CD14-positive monocyte (primary cell): Measurements from ENCODE around the gene CCND1. TPM values are rescaled to one million over a fixed set of nuclear protein-coding genes. Genes with fewer than 3 reads are reported as not detected.

Source experiments
- DNase-seq, 3 donors: peaks; one replicate each; pipeline ENCODE4 v3.0.0-alpha.2; 2011 to 2022
- H2AFZ ChIP-seq: 2 replicates; pipeline ENCODE4 v1.6.0; 2012; ENCODE audit warnings: mild to moderate bottlenecking, low read depth, low read length, inconsistent platforms; ENCODE audit not compliant: insufficient read depth, poor library complexity, severe bottlenecking
- H3K27ac ChIP-seq, 2 donors: 1 replicate in 1 of 2; 2 replicates in 1 of 2; pipeline ENCODE4 v1.5.1; 2012 to 2013; ENCODE audit warnings: low read length in 2 of 2, control low read depth in 1 of 2, inconsistent platforms in 1 of 2, low read depth in 1 of 2, mild to moderate bottlenecking in 1 of 2
- H3K27me3 ChIP-seq, 2 donors: one replicate each; pipeline versions ENCODE4 v1.6.0 to v1.6.1; 2011 to 2013; ENCODE audit warnings: low read length in 2 of 2; ENCODE audit not compliant: control insufficient read depth in 2 of 2, insufficient read depth in 2 of 2
- H3K36me3 ChIP-seq, 2 donors: replicated peaks in 1 of 2; 1 replicate in 1 of 2; 2 replicates in 1 of 2; pipeline versions ENCODE4 v1.5.1 to v1.6.1; 2012 to 2013; ENCODE audit warnings: low read length in 2 of 2, control low read depth in 1 of 2, inconsistent platforms in 1 of 2, mild to moderate bottlenecking in 1 of 2; ENCODE audit not compliant: insufficient read depth in 2 of 2, control insufficient read depth in 1 of 2
- H3K4me1 ChIP-seq, 2 donors: 1 replicate in 1 of 2; 2 replicates in 1 of 2; pipeline versions ENCODE4 v1.5.1 to v1.6.1; 2012 to 2013; ENCODE audit warnings: low read length in 2 of 2, control low read depth in 1 of 2, inconsistent platforms in 1 of 2, mild to moderate bottlenecking in 1 of 2, moderate library complexity in 1 of 2; ENCODE audit not compliant: insufficient read depth in 2 of 2, control insufficient read depth in 1 of 2
- H3K4me2 ChIP-seq: replicated peaks from 2 replicates; pipeline ENCODE3; 2012; ENCODE audit warnings: low read length, moderate library complexity, mild to moderate bottlenecking; ENCODE audit not compliant: poor library complexity, severe bottlenecking; ENCODE audit errors: extremely low read depth
- H3K4me3 ChIP-seq, 3 experiments: fragments of 200-600 bp in 1 of 3; sonication (generic) in 1 of 3; replicated peaks in 1 of 3; 1 replicate in 2 of 3; 2 replicates in 1 of 3; pipeline ENCODE4 v1.5.1; 2011 to 2013; ENCODE audit warnings: low read length in 3 of 3, mild to moderate bottlenecking in 3 of 3, control low read depth in 2 of 3, low read depth in 2 of 3, inconsistent platforms in 1 of 3, moderate library complexity in 1 of 3
- H3K79me2 ChIP-seq: 2 replicates; pipeline ENCODE4 v1.6.0; 2012; ENCODE audit warnings: mild to moderate bottlenecking, control low read depth, inconsistent platforms, low read length, moderate library complexity; ENCODE audit not compliant: insufficient read depth
- H3K9ac ChIP-seq: 2 replicates; pipeline ENCODE4 v1.6.0; 2017; ENCODE audit warnings: low read length, mild to moderate bottlenecking; ENCODE audit not compliant: insufficient read depth, poor library complexity, severe bottlenecking
- H3K9me3 ChIP-seq, 2 donors: replicated peaks in 1 of 2; 1 replicate in 1 of 2; 2 replicates in 1 of 2; pipeline versions ENCODE4 v1.5.1 to v1.6.1; 2012 to 2013; ENCODE audit warnings: low read length in 2 of 2, control low read depth in 1 of 2; ENCODE audit not compliant: control insufficient read depth in 1 of 2, insufficient read depth in 1 of 2
- H4K20me1 ChIP-seq: 2 replicates; pipeline ENCODE4 v1.6.0; 2012; ENCODE audit warnings: mild to moderate bottlenecking, low read length, control low read depth, moderate library complexity; ENCODE audit not compliant: insufficient read depth
- H3K27ac Mint-ChIP-seq, 7 donors: one replicate each; pipeline ENCODE4 v1.8.0; 2020; ENCODE audit warnings: mild to moderate bottlenecking in 7 of 7, mixed read lengths in 7 of 7, moderate library complexity in 6 of 7, inconsistent platforms in 2 of 7
- H3K27me3 Mint-ChIP-seq, 3 donors: one replicate each; pipeline ENCODE4 v1.8.0; 2021 to 2022; ENCODE audit warnings: low read depth in 3 of 3, mild to moderate bottlenecking in 3 of 3, mixed read lengths in 3 of 3, moderate library complexity in 3 of 3, inconsistent platforms in 1 of 3
- H3K36me3 Mint-ChIP-seq, 2 donors: one replicate each; pipeline ENCODE4 v1.8.0; 2020; ENCODE audit warnings: mixed read lengths in 2 of 2, inconsistent platforms in 1 of 2, mild to moderate bottlenecking in 1 of 2
- H3K4me1 Mint-ChIP-seq: one replicate; pipeline ENCODE4 v1.8.0; 2020; ENCODE audit warnings: mild to moderate bottlenecking, mixed read lengths
- H3K4me3 Mint-ChIP-seq, 2 donors: one replicate each; pipeline ENCODE4 v1.8.0; 2020; ENCODE audit warnings: mild to moderate bottlenecking in 2 of 2, mixed read lengths in 2 of 2, moderate library complexity in 1 of 2
- H3K9me3 Mint-ChIP-seq, 7 donors: one replicate each; pipeline ENCODE4 v1.8.0; 2020 to 2022; ENCODE audit warnings: mixed read lengths in 7 of 7, mild to moderate bottlenecking in 6 of 7, moderate library complexity in 6 of 7, inconsistent platforms in 2 of 7
- WGBS: methylation state at CpG from one replicate; pipeline ENCODE4 v1.1.5; 2013; ENCODE audit warnings: missing lambda C conversion rate; ENCODE audit not compliant: insufficient coverage; 5-methylcytosine and 5-hydroxymethylcytosine counted together
- intact Hi-C, 2 donors: fragments of 100-400 bp; cut with micrococcal nuclease; formaldehyde crosslinking; loops; one replicate each; pipeline versions ENCODE4 v1.15.0 to v1.15.1; 2023
- polyA plus RNA-seq, 3 donors: library from polyadenylated mRNA; depleted of rRNA in 1 of 3; unstranded in 2 of 3; stranded (reverse) in 1 of 3; fragments of 300-500 nt in 2 of 3; fragments of >200 nt in 1 of 3; fragmentation: Illumina TruSeq in 2 of 3; gene quantifications; 1 replicate in 2 of 3; 2 replicates in 1 of 3; pipeline ENCODE4 v1.2.3, GENCODE V29; 2012 to 2021
- TF ChIP-seq, protein P1 (sequence below): fragments of 200-600 bp; IDR thresholded peaks from one replicate; pipeline ENCODE4 v1.8.0; 2022; ENCODE audit warnings: antibody characterized with exemption, mild to moderate bottlenecking

The CCND1 gene
- polyA plus RNA-seq, 3 donors, result 0.01 TPM; not detected in 2

GRCh38 chr11:69666261-69666660 lies 25.3 kb downstream of the CCND1 start:
- no peak overlapping the region for H2AFZ ChIP-seq
- H3K4me3 Mint-ChIP-seq, result no peak overlapping the region
- H3K9ac ChIP-seq, result no peak overlapping the region
- H3K27ac ChIP-seq, result no peak overlapping the region
- H3K36me3 Mint-ChIP-seq, result peaks cover 68 to 81% of the 10 kb centered on the region in 2 donors
- H3K9me3 ChIP-seq, result no peaks in the 10 kb centered on the region
- peak overlapping the region in 2 of 7 donors; percentile 8 to 35 for H3K27ac Mint-ChIP-seq
- H3K4me3 ChIP-seq, result no peak overlapping the region
- H3K4me1 Mint-ChIP-seq, result peaks cover 12% of the 10 kb centered on the region
- intact Hi-C loops, result no loop called here
- H4K20me1 ChIP-seq, result peaks cover 39% of the 10 kb centered on the region
- peaks cover 0 to 2% (median 0%) of the 10 kb centered on the region in 7 donors for H3K9me3 Mint-ChIP-seq
- DNase-seq, result no peak
- TF ChIP-seq, protein P1, sequence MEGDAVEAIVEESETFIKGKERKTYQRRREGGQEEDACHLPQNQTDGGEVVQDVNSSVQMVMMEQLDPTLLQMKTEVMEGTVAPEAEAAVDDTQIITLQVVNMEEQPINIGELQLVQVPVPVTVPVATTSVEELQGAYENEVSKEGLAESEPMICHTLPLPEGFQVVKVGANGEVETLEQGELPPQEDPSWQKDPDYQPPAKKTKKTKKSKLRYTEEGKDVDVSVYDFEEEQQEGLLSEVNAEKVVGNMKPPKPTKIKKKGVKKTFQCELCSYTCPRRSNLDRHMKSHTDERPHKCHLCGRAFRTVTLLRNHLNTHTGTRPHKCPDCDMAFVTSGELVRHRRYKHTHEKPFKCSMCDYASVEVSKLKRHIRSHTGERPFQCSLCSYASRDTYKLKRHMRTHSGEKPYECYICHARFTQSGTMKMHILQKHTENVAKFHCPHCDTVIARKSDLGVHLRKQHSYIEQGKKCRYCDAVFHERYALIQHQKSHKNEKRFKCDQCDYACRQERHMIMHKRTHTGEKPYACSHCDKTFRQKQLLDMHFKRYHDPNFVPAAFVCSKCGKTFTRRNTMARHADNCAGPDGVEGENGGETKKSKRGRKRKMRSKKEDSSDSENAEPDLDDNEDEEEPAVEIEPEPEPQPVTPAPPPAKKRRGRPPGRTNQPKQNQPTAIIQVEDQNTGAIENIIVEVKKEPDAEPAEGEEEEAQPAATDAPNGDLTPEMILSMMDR, result no peak
- peaks cover 49 to 79% of the 10 kb centered on the region in 2 donors for H3K36me3 ChIP-seq
- WGBS, result 98% methylated on average over 7 of the region's 14 CpGs
- H3K4me2 ChIP-seq, result no peak overlapping the region
- no peaks in the 10 kb centered on the region for H3K79me2 ChIP-seq
- H3K27me3 Mint-ChIP-seq, result peaks cover 0 to 1% (median 0%) of the 10 kb centered on the region in 3 donors
- no peaks in the 10 kb centered on the region for H3K4me1 ChIP-seq
- H3K27me3 ChIP-seq, result no peaks in the 10 kb centered on the region

- no peak overlapping the region for H3K27ac ChIP-seq
- peaks cover 0 to 2% (median 0%) of the 10 kb centered on the region in 7 donors for H3K9me3 Mint-ChIP-seq
- H3K27me3 ChIP-seq, result no peaks in the 10 kb centered on the region
- 97% methylated on average over 12 of the region's 33 CpGs for WGBS
- no peak overlapping the region for H2AFZ ChIP-seq
- no peaks in the 10 kb centered on the region for H3K9me3 ChIP-seq
- H4K20me1 ChIP-seq, result peaks cover 43% of the 10 kb centered on the region
- no peak overlapping the region for H3K4me2 ChIP-seq
- TF ChIP-seq, protein P1, result no peak
- H3K9ac ChIP-seq, result no peak overlapping the region
- peaks cover 0 to 1% (median 0%) of the 10 kb centered on the region in 3 donors for H3K27me3 Mint-ChIP-seq
- H3K4me1 ChIP-seq, result no peaks in the 10 kb centered on the region
- H3K4me3 Mint-ChIP-seq, result peak overlapping the region in 1 of 2 donors; percentile 10
- H3K4me1 Mint-ChIP-seq, result peaks cover 12% of the 10 kb centered on the region
- no peaks in the 10 kb centered on the region for H3K79me2 ChIP-seq
- no peak overlapping the region for H3K4me3 ChIP-seq
- intact Hi-C loops, result no loop called here
- no peak overlapping the region for H3K27ac Mint-ChIP-seq
- no peak for DNase-seq
- H3K36me3 Mint-ChIP-seq, result peaks cover 73 to 88% of the 10 kb centered on the region in 2 donors
- H3K36me3 ChIP-seq, result peaks cover 56 to 86% of the 10 kb centered on the region in 2 donors
Measured at GRCh38 chr11:69666752-69667536, 26.0 kb downstream of the CCND1 start.
